GM18858 (cell line): ENCODE data around the gene LYST.

Experiments
- ATAC-seq: cut with Tn5 transposase; IDR thresholded peaks from one replicate; pipeline ENCODE4 v1.9.1; 2021; ENCODE audit not compliant: unreplicated experiment

LYST gene

DNA sequence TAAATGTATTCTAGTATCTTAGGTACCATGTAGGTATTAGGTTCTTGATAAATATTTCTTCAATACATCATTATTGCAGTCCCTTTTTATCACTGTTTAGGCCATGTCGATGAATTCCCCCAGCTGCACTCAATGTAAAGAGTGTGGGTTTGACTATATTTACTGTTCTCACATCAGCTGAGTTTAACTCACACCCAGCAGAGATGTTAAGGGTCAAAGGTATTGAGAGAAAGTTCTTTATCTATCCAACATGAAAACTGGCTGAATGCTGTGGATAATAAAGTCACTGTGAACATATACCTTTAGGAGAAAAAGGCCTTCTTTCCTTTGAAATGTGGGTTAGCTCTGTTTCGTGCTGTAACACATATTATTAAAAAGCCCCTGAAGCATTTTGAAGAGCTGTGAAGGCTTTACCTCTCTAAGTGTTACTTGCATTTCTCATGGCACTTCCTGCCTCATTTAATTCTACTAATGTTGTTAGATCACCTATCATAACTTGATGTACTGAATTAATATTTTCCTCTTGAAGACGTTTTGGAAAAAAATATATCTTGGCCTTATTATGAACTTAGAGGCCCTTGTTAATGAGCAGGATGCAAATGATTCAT lies 19.1 kb upstream of the LYST start:
- ATAC-seq: no peak

DNA sequence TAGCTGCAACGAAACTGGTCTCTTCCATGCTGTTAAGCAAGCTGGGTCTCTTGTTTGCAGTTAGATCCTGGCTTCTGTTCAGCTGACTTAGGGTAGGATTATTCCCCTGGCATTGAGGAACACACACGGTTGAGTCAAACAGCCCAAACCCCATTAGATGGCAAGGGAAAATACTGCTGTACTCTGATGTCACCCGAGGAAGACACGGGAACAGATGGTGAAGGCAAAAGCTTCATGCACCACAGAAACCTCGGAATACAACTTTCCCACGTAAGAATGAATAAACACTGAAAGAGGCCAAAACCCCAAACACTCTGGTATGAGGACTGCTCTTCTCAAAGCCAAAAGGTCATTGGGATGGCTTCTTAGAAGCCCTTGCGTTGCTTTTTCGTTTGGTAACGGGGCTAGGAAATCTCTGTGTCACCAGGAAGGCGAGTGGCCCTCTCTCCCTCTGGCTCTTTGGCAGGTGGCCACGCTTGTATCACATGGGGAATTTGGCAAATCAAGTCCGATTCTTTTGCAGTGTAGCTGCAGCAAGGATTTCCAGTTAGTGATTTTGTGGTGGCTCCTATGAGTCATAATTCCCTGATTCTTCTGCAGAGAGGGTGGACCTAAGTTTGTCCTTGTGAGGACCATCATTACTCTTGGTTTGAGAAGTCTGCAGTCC lies 16.7 kb upstream of the LYST start:
- ATAC-seq: peak; percentile 22

DNA sequence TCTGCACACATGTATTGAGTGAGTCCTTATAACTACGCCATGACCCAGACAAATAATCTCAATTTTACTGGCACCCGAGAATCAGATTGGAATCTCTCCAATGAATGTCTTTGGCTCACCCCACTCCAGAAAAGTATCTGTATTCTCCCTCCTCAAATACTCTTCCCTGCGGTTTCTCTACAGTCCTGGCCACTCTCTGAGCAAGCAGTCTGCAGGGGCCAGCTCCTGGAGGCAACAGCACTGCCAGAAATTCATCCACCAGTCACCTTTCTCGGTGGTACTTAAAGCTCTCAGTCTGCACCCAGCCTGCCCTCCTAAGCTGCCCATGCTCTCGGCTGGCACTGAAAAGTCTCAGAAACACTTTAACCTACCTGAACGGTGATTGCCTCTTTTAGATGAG lies 16.1 kb upstream of the LYST start:
- no peak for ATAC-seq

DNA sequence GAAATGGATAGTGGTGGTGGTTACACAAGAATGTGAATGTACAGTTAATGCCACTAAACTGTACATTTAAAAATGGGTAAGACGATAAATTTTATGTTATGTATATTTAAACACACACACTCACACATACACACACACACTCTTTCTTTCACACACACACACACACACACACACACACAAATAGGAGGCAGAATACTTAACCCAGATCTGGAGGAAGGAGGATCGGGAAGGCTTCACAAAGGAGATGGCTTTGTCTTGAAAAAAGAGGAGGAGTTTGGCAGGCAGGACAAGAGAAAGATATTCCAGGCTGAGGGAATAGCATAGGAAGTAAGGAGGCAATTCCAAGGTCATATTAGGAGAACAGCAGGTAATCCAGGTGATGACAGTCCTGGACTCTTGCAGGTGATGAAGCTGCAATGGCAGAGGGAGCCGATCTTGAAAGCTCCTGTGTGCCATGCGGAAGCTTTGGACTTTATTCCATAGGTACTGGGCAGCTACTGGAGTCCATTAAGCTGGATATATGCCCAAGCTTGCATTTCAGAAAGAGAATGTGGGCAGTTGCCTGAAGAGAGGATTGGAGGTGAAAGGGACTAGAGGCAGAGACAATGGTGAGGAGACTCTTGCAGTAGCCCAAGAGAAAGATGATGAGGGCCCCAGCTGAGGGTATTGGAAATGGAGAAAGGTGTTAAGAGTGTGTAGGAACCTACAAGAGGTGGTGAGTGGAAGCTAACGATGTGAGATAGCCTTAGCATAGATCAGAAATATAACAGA lies 15.4 kb upstream of the LYST start:
- ATAC-seq: no peak

DNA sequence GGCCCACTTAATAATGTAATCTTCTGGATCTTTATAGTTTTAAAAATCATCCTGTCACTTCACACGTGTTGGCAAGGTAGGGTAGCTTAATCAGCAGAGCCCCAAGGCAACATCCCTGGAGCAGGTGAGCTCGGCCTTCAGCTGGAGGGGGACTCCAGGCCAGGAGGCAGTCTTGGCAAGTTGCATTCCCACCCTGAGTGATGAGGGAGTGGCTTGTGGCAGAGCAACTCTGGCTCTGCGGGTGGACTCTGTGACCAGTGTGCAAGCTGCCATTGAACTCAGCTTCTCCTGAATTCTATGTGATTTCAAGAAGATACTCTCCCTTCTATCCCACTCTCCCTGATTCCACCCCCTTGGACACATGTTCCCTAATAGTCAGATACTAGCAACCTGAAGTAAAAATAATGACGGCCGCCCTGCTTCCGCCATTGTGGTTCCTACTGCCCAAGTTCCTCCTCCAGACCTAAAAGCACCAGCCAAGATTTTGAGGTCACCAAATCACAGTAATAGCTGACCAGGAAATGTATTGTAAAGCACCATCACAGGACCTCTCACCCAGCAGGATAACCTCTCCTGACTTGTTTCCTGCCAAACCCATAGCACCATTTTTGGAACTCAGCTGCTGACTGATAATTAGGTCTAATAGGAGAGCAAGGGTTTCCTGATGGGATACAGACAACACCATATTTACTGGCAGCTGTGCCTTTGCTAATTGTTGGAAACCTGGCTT lies 11.5 kb upstream of the LYST start:
- ATAC-seq: no peak

DNA sequence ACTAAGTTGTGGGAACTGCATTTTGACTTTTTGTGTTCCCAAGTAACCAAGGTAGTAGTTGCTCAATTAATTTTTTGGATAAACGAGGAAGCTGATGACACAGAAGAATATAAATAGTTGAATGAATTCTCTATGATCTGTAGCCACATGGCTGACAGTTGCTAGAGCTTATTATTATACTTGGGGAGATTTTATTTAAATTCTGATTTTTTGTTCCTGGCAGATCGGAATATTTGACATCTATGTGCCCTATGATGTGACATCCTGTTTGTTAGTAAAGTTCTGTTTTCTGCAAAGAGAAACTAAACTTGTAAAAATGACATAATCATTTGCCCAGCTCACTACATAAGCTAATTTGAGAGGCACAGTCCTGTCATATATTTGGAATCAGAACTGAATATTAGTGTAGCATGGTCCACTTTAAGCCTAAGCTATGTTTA lies 9.7 kb upstream of the LYST start:
- ATAC-seq: no peak

DNA sequence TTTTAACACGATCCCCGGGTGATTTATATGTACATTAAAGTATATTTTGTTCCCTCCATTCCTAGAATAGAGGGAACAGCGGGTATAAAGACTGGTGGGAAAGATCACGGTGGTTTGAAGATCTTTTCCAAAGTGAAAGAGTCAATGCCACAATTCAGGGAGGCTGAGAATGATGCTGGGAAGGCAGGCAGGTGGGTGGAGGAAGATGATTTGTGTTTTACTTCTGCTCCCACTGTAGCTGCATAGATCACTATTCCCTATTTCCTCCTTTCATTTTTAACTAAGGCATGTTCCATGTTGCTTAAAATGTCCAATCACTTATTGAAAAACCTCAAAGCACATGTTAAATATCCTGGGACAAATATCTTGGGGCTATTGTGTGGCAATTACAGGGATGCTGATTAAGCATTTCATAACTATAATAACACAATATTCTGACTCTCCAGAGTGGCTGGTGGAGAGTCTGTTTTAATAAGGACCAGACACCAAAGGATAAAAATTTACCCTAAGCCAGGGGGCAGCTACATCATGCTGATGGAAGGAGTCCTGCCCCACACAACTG lies 8.4 kb upstream of the LYST start:
- ATAC-seq: no peak

DNA sequence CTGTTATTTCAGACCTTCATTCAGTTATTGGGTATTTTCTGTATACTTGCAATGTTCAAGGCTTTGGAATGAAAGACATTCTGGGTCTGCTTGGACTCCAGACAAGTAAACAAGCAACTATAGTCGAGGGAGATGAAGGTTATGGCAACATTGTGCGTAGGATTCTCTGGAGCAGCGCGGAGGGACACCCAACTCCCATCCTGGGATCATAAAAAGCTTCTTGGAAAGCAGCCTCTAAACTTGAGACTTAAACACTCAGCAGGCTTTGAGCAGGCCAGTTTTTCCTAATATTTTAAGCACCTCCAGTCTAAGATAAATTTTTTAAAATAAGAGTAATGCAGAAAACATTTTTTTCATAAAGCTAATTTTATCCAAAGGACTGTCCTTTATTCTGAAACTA lies 7.6 kb upstream of the LYST start:
- no peak for ATAC-seq

DNA sequence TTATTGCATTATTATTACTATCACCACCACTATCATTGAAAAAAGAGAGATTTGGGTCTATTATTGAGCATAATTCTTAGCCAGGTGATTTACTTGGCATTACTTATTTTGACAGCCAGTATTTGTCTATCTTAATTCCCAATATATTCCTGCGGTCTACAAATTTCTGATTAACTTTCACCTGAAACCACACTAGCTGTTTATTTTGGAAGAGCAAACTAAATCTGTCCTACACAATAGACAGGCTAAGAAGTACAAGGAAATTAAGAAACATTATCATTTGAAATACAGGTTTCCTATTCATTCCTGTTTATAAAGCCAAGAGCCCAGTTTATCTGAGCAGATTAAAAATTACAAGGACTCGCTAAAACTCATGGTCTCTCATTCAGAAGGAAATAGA lies 6.9 kb upstream of the LYST start:
- ATAC-seq: no peak

DNA sequence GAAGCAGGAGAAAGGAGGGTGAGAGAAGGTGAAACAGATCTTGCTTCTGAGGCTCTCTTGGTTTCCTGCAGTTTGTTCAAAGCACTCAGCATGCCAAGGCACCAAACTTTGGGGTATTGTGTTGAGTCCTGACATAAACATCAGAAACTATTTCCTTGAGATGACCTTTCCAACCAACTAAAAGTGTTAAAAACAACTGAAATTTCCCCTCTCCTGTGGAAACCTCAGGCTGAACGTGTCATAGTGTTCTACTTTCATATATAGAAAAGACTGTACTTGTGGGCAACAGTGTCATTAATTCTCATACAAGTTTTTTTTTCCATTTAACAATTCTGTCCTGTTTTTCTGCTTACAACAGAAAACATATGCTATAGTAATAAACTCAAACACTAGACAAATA lies 6.3 kb upstream of the LYST start:
- no peak for ATAC-seq

DNA sequence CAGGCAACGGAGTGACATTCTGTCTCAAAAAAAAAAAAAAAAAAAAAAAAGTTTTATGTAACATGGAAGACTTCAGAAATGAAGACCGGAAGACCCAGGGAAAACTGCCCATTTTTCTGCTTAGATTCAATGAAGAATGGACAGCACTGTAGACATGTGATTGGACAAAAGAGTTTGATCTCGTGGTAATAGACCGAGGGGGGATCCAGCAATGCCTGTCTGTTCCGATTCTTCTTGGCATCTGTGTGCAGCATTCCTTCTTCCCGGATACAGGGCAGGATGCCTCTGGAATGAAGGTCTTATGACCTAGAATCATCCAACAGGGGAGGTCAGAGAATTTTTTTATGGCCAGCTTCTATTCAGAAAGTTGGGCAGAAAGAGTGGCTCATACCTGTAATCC lies 5.6 kb upstream of the LYST start:
- no peak for ATAC-seq

DNA sequence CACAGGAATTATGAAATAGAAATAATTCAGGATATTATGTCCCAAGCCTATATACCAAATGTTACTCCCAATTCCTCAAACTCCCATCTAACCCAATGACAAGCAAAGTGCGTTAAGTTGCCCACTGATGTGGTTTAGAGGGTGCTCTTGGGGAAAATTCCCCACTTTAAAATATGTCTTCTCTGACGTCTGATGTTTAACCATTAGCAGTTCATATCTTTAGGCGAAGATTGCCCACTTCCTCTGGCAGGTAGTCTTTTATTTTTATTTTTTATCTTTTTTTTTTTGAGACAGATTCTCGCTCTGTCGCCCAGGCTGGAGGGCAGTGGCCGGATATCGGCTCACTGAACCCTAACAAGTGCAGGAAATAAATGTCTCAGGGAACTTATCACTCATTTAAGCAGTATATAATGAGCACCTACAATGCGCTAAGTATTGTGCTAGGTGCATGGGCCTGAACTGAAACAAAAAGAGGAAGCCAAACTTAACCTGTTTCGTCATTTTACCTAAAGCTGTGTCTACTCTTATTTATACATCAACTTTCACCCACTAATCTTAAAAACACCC lies 1.3 kb upstream of the LYST start:
- peak; percentile 33 for ATAC-seq

DNA sequence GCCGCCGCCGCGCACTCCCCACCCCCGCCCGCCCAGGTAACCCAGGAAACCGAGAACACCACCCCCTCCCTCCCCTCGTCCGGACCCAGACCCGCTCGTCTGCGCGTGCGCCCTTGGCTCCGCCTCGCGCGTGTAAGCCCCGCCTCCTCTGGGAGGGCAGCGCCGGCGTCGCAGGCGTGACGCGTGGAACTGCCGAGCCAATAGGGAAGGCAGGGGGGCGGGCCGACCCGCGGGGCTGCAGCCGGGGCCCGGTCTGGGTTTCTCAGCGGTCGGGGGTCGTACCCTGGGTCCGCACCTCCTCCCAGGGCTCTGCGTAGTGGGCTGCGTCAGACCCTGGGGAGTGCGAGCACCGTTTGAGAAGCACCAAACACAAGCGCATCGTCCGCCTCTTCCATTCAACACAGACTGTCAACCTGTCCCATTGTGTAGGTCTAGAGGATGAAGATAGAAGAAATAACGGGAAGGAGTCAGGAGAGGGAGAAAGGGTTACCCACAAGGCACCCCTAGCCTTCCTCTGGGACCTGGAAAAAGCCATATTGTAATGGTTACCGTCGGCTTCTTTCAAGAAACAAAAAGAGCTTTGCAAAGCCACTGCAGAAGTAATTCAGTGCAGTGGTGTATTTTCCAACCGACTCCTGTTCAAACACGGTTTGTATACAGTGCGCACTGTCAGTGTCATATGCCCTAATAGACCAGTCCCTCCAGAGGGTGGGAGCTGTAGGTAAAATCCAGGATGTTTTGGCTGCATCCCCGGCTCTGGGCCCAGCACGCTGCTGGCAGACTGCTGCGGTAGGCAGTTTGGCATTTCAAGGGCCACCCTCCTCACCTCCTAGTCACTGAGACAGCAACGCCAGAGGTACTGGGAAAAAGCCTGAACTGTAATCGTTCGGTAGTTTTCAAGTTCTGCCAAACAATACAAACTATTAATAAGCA lies 473 bp upstream of the LYST start:
- ATAC-seq: peak; percentile 57

DNA sequence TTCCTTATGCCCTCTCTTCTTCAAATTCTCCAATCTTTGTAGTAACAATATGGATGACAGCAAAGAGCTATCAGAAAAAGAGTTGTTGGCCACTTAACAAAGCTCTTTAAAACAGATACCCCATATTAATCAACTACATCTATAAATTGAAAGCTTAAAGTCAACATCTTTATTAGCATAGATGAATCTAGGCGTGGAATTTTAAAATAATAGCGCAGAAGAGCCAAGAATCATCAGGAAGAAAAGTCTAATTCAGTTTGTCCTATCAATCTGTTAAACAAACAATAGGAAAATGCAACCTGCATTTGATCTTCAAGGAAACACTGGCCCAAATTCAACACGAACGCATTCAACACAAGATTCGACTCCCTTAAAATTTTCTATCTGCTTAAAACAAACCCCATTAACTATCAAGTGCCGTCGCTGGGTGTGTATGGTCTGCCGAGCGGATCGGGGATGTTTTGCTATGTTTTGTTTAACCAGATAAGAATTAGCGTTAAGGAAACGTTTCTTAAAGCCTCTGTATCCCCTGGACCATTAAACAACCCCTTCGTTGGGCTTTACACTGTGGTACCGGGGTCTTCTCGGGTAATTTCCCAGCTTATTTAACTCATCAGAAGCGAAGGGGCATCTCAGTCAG lies 1.0 kb downstream of the LYST start:
- peak; percentile 1 for ATAC-seq

DNA sequence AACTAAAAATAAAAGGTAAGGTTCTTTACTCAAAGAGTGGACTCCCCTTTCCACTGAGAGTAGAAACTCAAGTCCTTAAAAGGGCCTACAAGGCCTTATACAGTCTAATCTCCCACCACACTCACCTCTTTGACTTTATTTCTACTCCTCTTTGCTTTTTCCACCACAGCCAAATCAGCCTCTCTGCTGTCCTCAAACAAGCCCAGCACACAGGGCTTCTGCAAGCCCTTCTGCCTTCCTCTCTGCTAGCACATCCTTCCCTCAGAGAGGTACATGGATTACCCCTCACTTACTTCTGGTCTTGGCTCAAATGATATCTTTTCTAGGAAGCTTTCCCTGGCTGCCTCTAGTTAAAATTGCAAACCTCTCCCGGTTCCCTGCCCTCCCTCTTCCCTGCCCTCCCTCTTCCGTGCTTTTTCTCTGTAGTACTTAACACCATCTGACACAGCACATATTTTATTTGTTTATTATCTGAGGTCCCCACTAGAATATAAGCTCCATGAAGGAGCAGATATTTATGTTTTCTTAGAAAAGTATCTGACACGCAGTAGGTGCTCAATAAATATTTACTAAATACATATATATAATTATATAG lies 1.7 kb downstream of the LYST start:
- no peak for ATAC-seq

DNA sequence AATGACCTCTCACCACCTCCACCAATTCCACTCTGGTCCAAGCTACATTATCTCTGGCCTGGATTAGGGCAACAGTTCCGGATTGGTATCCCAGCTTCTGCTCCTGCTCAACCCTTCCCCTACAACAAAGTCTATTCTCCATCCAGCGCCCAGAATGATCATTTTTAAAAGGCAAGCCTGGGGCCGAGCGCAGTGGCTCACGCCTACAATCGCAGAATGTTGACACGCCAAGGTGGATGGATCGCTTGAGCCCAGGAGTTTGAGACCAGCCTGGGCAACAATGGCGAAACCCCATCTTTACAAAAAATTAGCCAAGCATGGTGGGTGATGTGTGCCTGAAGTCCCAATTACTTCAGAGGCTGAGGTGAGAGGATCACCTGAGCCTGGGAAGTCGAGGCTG lies 2.2 kb downstream of the LYST start:
- no peak for ATAC-seq

DNA sequence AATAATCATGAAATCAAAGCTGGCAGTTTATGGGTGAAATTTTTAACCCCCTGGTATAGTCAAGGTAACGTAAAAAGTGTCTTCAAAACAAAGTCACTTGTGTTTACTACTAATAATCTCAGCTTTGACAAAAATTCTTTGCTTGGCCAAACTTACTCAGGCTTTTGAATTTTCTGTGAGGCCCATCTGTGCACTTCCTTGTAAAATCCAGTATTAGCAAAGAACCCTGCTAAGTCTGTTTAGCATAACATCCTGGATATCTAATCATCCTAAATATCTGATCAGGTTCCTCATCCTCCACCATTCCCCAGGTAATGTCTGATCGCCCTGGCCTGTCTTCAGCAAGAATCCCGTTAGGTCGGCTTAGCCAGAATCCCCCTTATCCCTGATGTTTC lies 3.0 kb downstream of the LYST start:
- no peak for ATAC-seq

DNA sequence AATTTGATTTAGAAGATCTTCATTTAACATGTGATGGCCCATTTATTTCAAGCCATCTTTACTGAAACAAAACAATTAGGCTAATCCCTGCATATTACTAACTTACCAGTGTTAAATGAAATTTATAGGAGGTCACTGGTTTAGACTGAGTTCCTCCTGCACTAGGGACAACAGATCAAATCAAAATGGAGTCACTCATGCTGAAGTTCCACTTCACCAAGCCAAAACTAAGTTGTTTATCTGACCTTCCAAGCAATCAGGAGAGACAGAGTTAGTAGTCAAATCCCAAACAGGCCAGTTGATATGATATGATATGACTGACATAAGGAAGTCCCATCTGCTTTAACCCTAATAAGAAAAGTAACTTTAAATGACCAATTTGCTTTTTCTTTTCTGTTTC lies 4.8 kb downstream of the LYST start:
- ATAC-seq: no peak

DNA sequence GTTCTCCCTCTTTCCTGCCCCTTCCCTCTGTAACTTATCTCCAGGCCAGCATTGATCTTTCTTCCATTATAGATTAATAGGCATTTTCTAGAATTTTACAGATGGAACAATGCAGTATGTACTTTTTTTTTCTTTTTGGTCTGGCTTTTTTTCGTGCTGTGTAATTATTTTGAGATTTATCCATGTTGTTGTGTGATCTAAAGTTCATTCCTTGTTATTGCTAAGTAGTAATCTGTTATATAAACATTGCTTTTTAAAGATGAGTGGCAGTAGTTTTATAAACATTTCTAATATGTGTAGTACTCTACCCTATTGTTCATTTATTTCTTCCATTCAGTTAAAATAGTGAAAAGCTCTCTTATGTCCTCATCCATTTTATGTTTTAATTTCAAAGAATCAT lies 5.9 kb downstream of the LYST start:
- no peak for ATAC-seq
